G401.6 (cell line): Measurements from ENCODE around the gene KCNK3.
"Not testable (repeated sequence)": the region's sequence is repeated elsewhere in the genome, so short reads cannot be mapped to it uniquely, and the experiment has no call there.

Experiments used
- FAIRE-seq: peaks from 2 replicates; lab custom pipeline; 2012; peaks lifted over from hg19 to GRCh38; lab: Jason Lieb, UNC

Gene KCNK3

GRCh38 chr2:26759845-26760244 lies 67.3 kb downstream of the KCNK3 start:
- no peak for FAIRE-seq

DNA sequence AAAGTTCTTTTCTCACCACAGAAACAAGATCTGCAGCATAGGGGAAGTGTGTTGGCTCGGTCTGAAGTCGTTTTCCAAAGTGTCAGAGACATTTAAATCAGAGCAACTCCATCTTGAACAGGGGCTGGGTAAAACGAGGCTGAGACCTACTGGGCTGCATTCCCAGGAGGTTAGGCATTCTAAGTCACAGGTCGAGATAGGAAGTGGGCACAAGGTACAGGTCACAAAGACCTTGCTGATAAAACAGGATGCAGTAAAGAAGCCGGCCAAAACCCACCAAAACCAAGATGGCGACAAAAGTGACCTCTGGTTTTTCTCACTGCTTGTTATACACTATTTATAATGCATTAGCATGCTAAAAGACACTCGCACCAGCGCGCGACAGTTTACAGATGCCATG lies 68.5 kb downstream of the KCNK3 start:
- not testable (repeated sequence) for FAIRE-seq

- no peak for FAIRE-seq
Measured at GRCh38 chr2:26763019-26763418, 70.5 kb downstream of the KCNK3 start.

DNA sequence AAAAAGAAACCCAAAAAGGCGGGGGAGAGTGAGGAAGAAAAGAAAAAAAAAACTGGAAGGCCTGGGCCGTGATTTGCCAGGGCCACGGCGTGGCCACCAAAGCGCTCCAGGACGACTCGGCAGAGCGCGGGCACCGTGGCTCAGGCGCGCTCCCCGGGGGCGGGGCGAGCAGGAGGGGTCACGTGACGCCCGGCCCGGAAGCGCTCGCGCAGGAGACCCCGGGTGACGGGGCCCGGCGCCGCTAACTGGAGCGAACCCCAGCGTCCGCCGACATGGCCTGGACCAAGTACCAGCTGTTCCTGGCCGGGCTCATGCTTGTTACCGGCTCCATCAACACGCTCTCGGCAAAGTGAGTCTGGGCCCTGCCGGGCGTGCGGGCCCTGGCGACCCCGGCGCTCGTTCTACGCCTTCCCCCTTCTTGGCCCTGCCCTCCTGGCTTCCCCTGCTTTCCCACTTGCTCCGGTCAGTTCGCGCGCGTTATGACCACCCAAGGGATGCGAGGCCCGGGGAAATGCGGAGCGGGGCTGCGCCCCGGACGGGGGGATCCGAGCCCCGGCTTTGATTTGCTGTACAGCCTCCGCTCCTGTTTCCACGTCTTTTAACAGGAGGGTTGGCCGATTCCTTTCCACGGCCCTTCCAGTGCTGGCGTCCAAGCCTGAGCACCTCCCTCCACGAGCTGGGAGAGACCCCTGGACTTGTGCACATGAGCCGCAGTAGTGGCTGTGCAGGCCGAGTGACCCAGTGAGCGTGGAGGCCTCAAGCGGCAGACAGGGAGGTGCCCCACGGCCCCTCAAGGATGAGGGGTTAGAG lies 71.8 kb downstream of the KCNK3 start, which contains the start of gene SLC35F6:
TSS of gene SLC35F6 (plus strand) at position 207 of the 810 bp plus-strand sequence. CDS start at position 273, 66 bp downstream.
- FAIRE-seq = no peak

- FAIRE-seq = no peak
Measured at GRCh38 chr2:26764906-26765305, 72.4 kb downstream of the KCNK3 start.

- no peak for FAIRE-seq
Measured at GRCh38 chr2:26765475-26766200, 73.1 kb downstream of the KCNK3 start.

DNA sequence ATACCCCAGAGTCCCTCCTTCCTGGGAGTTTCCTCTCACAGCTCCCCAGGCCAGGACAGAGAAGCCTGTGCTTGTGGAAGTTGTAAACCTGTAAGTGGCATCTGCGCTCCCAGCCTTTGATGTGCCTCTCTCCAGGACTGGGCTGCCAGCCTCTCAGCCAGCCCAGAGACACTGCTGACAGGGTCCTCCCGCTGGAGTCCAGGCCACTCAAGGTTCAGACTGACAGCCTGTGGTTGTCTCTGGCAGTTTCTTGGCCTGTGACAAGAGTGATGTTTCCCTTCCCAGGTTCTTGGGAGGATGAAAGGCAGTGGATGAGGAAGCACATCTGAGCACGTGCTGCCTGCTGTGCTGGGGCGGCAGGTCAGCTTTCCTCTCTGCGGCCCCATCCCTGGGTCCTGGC lies 74.6 kb downstream of the KCNK3 start:
- FAIRE-seq = no peak

GRCh38 chr2:26767894-26768487 lies 75.5 kb downstream of the KCNK3 start:
- no peak for FAIRE-seq

DNA sequence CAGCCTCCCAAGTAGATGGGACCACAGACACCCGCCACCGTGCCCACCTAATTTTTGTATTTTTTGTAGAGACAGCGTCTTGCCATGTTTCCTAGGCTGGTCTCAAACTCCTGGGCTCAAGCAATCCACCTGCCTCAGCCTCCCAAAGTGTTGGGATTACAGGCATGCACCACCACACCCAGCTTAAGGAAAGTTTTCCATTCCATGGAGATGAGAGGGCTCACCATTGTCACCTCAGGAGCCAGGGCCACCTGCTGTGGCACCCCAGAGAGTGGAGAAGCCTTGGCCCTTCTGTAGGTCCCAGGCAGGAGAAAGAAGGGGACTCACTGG lies 76.2 kb downstream of the KCNK3 start:
- FAIRE-seq = no peak

DNA sequence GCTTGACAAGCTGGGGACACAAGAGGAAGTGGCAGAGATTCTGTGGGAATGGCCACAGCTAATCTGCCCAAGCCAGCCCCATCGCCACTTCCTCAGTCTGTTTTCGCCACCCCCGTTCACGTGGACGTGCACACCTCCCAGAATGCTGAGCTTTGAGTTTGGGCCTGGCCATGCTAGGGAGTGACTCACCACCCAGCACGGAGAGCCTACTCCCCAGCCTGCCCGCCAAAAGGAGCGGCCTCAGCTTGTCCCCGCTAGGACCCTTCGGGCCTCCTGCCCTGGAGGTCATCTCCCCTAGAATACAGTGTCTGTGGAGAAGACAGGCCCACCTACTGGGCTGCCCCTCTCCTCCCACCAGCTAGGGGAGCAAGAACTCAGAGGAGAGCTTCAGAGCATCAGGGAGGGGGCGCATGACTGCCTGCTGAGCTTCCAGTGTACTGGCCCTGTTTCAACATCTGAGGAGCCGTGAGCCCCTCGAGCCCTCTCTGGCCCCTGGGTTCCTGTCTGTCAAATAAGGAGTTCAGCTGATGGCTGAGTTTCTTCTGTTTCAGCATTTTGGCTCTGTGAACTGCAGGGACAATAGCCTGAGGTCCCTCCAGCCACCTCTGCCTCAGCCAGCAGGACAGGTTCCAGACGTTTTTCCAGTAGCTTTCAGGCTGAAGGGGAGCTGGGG lies 76.7 kb downstream of the KCNK3 start:
- FAIRE-seq = no peak

DNA sequence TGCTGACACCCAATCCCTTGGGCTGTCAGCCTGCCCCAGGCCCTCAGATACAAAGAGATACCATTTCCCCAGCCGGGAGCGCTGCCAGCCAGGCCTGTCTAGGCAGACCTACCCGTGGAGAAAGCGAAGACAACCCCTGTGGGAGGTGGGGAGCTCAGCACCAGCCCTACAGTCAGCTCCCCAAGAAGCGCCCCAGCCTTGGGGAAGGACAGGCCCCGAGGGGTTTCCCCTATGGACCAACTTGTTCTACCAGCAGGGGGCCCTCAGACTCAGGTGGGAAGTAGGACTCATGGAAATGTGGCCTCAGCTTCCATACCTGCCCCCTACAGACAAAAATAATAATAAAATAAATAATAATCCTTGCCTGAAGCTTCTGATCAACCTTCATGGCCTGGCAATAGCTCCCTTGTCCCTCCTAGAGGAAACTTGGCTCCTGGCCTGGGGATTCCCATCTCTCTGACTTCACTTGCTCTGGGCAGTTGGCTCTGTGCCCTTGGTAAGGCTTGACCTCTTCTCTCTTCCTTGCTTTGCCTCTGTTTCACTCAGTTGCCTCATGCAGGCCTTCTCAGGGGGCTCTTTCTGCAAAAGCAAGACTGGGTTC lies 78.6 kb downstream of the KCNK3 start:
- no peak for FAIRE-seq

DNA sequence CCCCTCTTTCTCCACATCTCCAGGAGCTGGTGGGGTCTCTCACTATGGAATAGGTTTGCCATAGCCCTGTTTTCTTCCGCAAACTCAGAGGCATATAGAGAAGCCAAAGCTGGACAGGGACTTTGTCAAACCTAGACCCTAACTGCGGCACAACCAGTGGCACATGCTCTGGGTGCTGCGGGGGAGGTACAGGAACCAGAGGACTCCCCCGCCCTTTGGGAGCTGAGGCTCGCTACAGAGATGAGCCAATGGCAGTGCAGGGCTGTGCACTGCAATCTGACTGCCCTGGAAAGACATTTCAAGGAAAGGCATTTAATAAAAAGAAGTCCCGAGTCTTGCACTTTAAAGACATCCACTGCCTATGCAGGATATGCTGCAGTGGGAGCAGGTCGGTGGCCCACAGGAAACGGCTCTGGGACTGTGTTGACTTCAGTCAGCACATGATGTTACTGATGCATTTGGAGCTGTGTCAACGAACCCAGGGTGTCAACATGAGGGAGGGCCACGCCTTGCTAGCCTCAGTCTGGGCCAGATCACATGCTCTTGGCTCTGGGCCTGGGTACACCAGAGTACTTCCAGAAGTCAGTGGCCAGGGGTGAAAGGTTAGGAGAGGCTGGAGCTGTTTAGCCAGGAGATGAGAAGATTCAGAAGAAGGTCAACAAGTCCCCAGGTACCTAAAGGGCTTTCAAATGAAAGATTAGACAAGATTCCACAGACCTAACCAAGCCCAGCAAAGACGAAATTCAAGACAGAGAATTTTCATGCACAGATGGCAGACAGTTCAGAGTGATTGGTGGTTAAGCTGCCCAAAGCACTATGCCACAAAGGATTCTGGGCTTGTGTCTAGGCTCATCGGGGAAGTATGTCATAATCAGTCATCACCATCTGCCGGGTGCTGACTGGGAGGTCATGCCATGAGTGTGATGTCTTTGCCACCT lies 79.8 kb downstream of the KCNK3 start:
- no peak for FAIRE-seq

- no peak for FAIRE-seq
Measured at GRCh38 chr2:26776195-26776800, 83.8 kb downstream of the KCNK3 start.

DNA sequence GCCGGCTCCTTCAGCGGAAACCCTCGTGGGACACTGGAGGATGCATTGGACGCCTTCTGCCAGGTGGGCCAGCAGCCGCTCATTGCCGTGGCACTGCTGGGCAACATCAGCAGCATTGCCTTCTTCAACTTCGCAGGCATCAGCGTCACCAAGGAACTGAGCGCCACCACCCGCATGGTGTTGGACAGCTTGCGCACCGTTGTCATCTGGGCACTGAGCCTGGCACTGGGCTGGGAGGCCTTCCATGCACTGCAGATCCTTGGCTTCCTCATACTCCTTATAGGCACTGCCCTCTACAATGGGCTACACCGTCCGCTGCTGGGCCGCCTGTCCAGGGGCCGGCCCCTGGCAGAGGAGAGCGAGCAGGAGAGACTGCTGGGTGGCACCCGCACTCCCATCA lies 85.6 kb downstream of the KCNK3 start:
- no peak for FAIRE-seq

DNA sequence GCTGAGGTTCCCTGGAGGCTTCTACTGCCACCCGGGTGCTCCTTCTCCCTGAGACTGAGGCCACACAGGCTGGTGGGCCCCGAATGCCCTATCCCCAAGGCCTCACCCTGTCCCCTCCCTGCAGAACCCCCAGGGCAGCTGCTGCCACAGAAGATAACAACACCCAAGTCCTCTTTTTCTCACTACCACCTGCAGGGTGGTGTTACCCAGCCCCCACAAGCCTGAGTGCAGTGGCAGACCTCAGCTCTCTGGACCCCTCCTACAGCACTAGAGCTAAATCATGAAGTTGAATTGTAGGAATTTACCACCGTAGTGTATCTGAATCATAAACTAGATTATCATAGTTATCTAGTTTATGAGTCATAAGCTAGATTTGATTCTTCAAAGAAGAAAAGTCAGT lies 86.0 kb downstream of the KCNK3 start:
- FAIRE-seq = no peak

GRCh38 chr2:26780203-26780760 lies 87.8 kb downstream of the KCNK3 start:
- FAIRE-seq = no peak
